ENCODE data around the gene NHLRC4.

DNA sequence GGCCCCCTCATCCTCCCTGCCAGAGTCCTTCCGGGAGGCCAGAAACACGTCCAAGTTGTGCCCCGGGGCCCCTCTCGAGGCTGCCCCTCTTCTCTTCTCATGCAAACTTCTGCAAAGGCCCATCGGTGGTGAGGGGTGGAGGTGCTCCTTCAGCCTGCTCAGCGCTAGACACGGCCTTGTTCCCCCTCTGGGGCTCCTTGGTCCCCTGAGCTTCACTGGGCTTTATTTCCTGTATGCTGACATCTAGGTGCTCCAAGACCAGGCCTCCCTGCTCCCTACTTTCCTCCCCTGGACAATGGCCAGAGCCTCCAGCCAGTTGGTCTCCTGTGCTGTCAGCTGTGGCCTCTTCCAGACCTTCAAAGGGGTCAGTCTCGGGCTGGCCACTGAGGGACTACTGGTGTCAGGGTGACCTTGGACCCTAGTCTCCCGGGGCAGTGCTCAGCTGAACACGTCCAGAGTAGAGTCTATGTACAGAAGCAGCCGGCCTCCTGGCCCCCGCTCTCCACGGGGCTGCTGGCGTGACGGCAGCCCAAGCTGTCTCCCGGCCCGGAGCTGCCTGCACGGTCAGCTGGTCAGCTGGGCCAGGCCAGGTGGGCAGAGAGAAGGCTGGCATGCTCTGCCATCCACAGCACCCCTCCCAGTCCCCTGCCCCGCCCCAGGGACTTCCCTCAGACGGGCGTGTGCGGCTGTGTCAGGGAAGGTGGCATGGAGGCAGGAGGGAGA lies 8.3 kb upstream of the NHLRC4 start:
- TF ChIP-seq SUZ12 (IDR thresholded peaks at IDR 0.05; ENCODE audit: extremely low read depth, insufficient read depth, insufficient read length): no peak
- no peak for TF ChIP-seq YY1 (IDR thresholded peaks at IDR 0.05; ENCODE audit: insufficient read depth, insufficient read length)
